Retinal pigment epithelial cell (primary cell): ENCODE measurements around the gene FAM217B.

Experiments
- DNase-seq: peaks from one replicate; pipeline ENCODE4 v3.0.0-alpha.2; 2010; ENCODE audit warnings: low read depth
- H3K4me3 ChIP-seq: 2 replicates; pipeline ENCODE4 v1.5.1; 2011; ENCODE audit warnings: mild to moderate bottlenecking, low read length, control low read depth, moderate library complexity
- CTCF ChIP-seq: conservative IDR thresholded peaks from 2 replicates; pipeline ENCODE4 v1.5.1; 2011; ENCODE audit warnings: low read depth, low read length, control low read depth, inconsistent platforms

Gene FAM217B

GRCh38 chr20:59945731-59946130 is 5.5 kb downstream of the FAM217B start:
- TF ChIP-seq CTCF = no peak
- DNase-seq = no peak
- no peak overlapping the region for H3K4me3 ChIP-seq

GRCh38 chr20:59947376-59947775 is 7.2 kb downstream of the FAM217B start:
- DNase-seq = no peak
- H3K4me3 ChIP-seq = no peak overlapping the region
- TF ChIP-seq CTCF = no peak

GRCh38 chr20:59948212-59948611 is 8.0 kb downstream of the FAM217B start:
- DNase-seq = no peak
- no peak for TF ChIP-seq CTCF
- no peak overlapping the region for H3K4me3 ChIP-seq

GRCh38 chr20:59948828-59949720 is 8.9 kb downstream of the FAM217B start:
- H3K4me3 ChIP-seq = no peak overlapping the region
- no peak for DNase-seq
- peak; percentile 72 for TF ChIP-seq CTCF

GRCh38 chr20:59949911-59950310 is 9.7 kb downstream of the FAM217B start:
- DNase-seq = no peak
- no peak for TF ChIP-seq CTCF
- H3K4me3 ChIP-seq = no peak overlapping the region

- no peak for TF ChIP-seq CTCF
- no peak overlapping the region for H3K4me3 ChIP-seq
- no peak for DNase-seq
Observed at GRCh38 chr20:59954718-59955117, 14.5 kb downstream of the FAM217B start.
